ENCODE measurements around the gene ITGA3.
A peak's percentile ranks its signal among the peaks of the same experiment; 100 is the strongest.

The ITGA3 gene

GRCh38 chr17:50055426-50056216, at the start of gene ITGA3:
ITGA3 (plus strand) TSS chr17:50056110; CDS start chr17:50056440, 330 bp downstream.
- no peak for DNase-seq

GRCh38 chr17:50009282-50009681, 46.6 kb upstream of the ITGA3 start:
- no peak for DNase-seq

GRCh38 chr17:50013079-50013478, 42.8 kb upstream of the ITGA3 start:
- no peak for DNase-seq

- no peak for DNase-seq
These were observed 41.3 kb upstream of the ITGA3 start for GRCh38 chr17:50014471-50015088.

GRCh38 chr17:50015146-50015545, 40.8 kb upstream of the ITGA3 start:
- DNase-seq: no peak

- DNase-seq: no peak
These were observed 37.0 kb upstream of the ITGA3 start for GRCh38 chr17:50018909-50019308.

- DNase-seq: peak; percentile 17
These were observed 34.9 kb upstream of the ITGA3 start for GRCh38 chr17:50020841-50021599.

GRCh38 chr17:50021681-50022370, 34.1 kb upstream of the ITGA3 start:
- no peak for DNase-seq

- no peak for DNase-seq
These were observed 33.3 kb upstream of the ITGA3 start for GRCh38 chr17:50022463-50023130.

- no peak for DNase-seq
These were observed 32.4 kb upstream of the ITGA3 start for GRCh38 chr17:50023520-50023919.

- no peak for DNase-seq
These were observed 31.1 kb upstream of the ITGA3 start for GRCh38 chr17:50024808-50025207.

GRCh38 chr17:50026046-50026675, 29.7 kb upstream of the ITGA3 start:
- no peak for DNase-seq

- DNase-seq: no peak
These were observed 29.1 kb upstream of the ITGA3 start for GRCh38 chr17:50026837-50027171.

GRCh38 chr17:50027172-50027880, 28.6 kb upstream of the ITGA3 start:
- DNase-seq: no peak

GRCh38 chr17:50027881-50028735, 27.8 kb upstream of the ITGA3 start:
- DNase-seq: no peak

GRCh38 chr17:50028736-50029120, 27.2 kb upstream of the ITGA3 start:
- DNase-seq: no peak

GRCh38 chr17:50029185-50029584, 26.7 kb upstream of the ITGA3 start:
- no peak for DNase-seq

GRCh38 chr17:50033316-50033715, 22.6 kb upstream of the ITGA3 start:
- DNase-seq: no peak

GRCh38 chr17:50034498-50035364, 21.2 kb upstream of the ITGA3 start:
- DNase-seq: no peak

Data from GF-D8 (cell line).